Activated CD4-positive, alpha-beta memory T cell treated with anti-CD3 and anti-CD28 coated beads, Interleukin-2, amount 10 ng/mL, durations not matched to agents 7 days and 5 days (primary cell): Measurements from ENCODE around the gene SEPTIN14. TPM values are rescaled to one million over a fixed set of nuclear protein-coding genes. Genes with fewer than 3 reads are reported as not detected.
"Not testable (repeated sequence)": the region's sequence is repeated elsewhere in the genome, so short reads cannot be mapped to it uniquely, and the experiment has no call there.

Source experiments
- CTCF ChIA-PET: fragments of 350-600 bp; sonication (Branson Sonifier 250); formaldehyde crosslinking; loops from one replicate; lab custom pipeline; 2021; ENCODE audit warnings: antibody characterized with exemption, inconsistent platforms; lab: Charles Lee
- POLR2A ChIA-PET: fragments of 350-600 bp; sonication (Branson Sonifier 250); formaldehyde crosslinking; loops from one replicate; lab custom pipeline; 2021; ENCODE audit warnings: antibody characterized with exemption; lab: Charles Lee
- DNase-seq: peaks from one replicate; pipeline ENCODE4 v3.0.0-alpha.2; 2020
- H3K27ac Mint-ChIP-seq: one replicate; pipeline ENCODE4 v1.8.0; 2021; ENCODE audit warnings: mild to moderate bottlenecking, mixed read lengths
- H3K27me3 Mint-ChIP-seq: one replicate; pipeline ENCODE4 v1.8.0; 2021; ENCODE audit warnings: mixed read lengths
- H3K36me3 Mint-ChIP-seq: one replicate; pipeline ENCODE4 v1.8.0; 2021; ENCODE audit warnings: low read depth, mixed read lengths
- H3K4me1 Mint-ChIP-seq: one replicate; pipeline ENCODE4 v1.8.0; 2021; ENCODE audit warnings: mixed read lengths
- H3K4me3 Mint-ChIP-seq: one replicate; pipeline ENCODE4 v1.8.0; 2021; ENCODE audit warnings: mild to moderate bottlenecking, mixed read lengths
- H3K9me3 Mint-ChIP-seq: one replicate; pipeline ENCODE4 v1.8.0; 2021; ENCODE audit warnings: mixed read lengths
- total RNA-seq, 2 experiments: library from RNA; stranded (reverse); gene quantifications; one replicate each; pipeline ENCODE4 v1.2.3, GENCODE V29; 2021

Gene SEPTIN14
- total RNA-seq, 2 experiments from 2014 or later: not detected

- Mint-ChIP-seq H3K36me3 (no peaks in the 10 kb centered on the region), H3K4me3 (no peak overlapping the region), H3K4me1 (no peaks in the 10 kb centered on the region), H3K9me3 (no peaks in the 10 kb centered on the region), H3K27ac (no peak overlapping the region), H3K27me3 (no peaks in the 10 kb centered on the region)
- ChIA-PET POLR2A (no interaction called here), CTCF (no interaction called here)
- no peak for DNase-seq
Observed at GRCh38 chr7:55774327-55775050, 88.1 kb downstream of the SEPTIN14 start.

GRCh38 chr7:55770778-55771177 lies 91.8 kb downstream of the SEPTIN14 start:
- H3K27ac Mint-ChIP-seq: no peak overlapping the region
- CTCF ChIA-PET: no interaction called here
- H3K27me3 Mint-ChIP-seq: no peaks in the 10 kb centered on the region
- no peaks in the 10 kb centered on the region for H3K9me3 Mint-ChIP-seq
- no peak overlapping the region for H3K4me3 Mint-ChIP-seq
- H3K4me1 Mint-ChIP-seq: no peaks in the 10 kb centered on the region
- H3K36me3 Mint-ChIP-seq: no peaks in the 10 kb centered on the region
- no peak for DNase-seq
- POLR2A ChIA-PET: no interaction called here

- POLR2A ChIA-PET, CTCF ChIA-PET, H3K4me3 Mint-ChIP-seq: not testable (repeated sequence)
Observed at GRCh38 chr7:55753274-55753862, 109.2 kb downstream of the SEPTIN14 start.

GRCh38 chr7:55744706-55745105 lies 117.8 kb downstream of the SEPTIN14 start:
- H3K27ac Mint-ChIP-seq, H3K4me3 Mint-ChIP-seq, H3K27me3 Mint-ChIP-seq, H3K9me3 Mint-ChIP-seq, H3K4me1 Mint-ChIP-seq, DNase-seq, POLR2A ChIA-PET, CTCF ChIA-PET, H3K36me3 Mint-ChIP-seq: not testable (repeated sequence)

More at GRCh38 chr7:55753274-55753862, 109.2 kb downstream of the SEPTIN14 start:
- not testable (repeated sequence) for DNase-seq, H3K9me3 Mint-ChIP-seq, H3K36me3 Mint-ChIP-seq, H3K27ac Mint-ChIP-seq, H3K4me1 Mint-ChIP-seq, H3K27me3 Mint-ChIP-seq

Other genes starting within 250 kb of the SEPTIN14 start
- 1 to 10 TPM; 1.2 to 1.9 TPM for gene ZNF713, start 24.7 kb upstream of the SEPTIN14 start, total RNA-seq
- 10 to 100 TPM; 11.6 to 12.0 TPM for gene MRPS17, start 89.1 kb upstream of the SEPTIN14 start, total RNA-seq
- gene NIPSNAP2, start 101.8 kb upstream of the SEPTIN14 start, total RNA-seq: 10 to 100 TPM; 31.5 to 31.7 TPM
- 10 to 100 TPM; 12.0 to 13.7 TPM for gene PSPH, start 188.7 kb upstream of the SEPTIN14 start, total RNA-seq
- 100 to 1,000 TPM; 105 TPM for gene CCT6A, start 189.0 kb upstream of the SEPTIN14 start, total RNA-seq
- gene SUMF2, start 201.5 kb upstream of the SEPTIN14 start, total RNA-seq: 100 to 1,000 TPM; 118 to 119 TPM
- gene PHKG1, start 230.2 kb upstream of the SEPTIN14 start, total RNA-seq: 1 to 10 TPM; 1.5 to 2.2 TPM
- gene CHCHD2, start 243.7 kb upstream of the SEPTIN14 start, total RNA-seq: 100 to 1,000 TPM; 482 to 505 TPM